Endometrial microvascular endothelial cells (primary cell): ENCODE data around the gene TTC31. TPM values are rescaled to one million over a fixed set of nuclear protein-coding genes. Genes with fewer than 3 reads are reported as not detected.
"Not testable (repeated sequence)": the region's sequence is repeated elsewhere in the genome, so short reads cannot be mapped to it uniquely, and the experiment has no call there.

Experiments used
- in situ Hi-C: cut with HindIII; loops from 2 replicates; pipeline ENCODE4 v1.10.0; 2017; ENCODE audit warnings: low sequenced_read_pairs, low pct_unique_long_range_greater_than_20kb; ENCODE audit errors: inconsistent ontology term
- total RNA-seq: library from RNA; depleted of rRNA; stranded (reverse); fragments of >200 nt; gene quantifications from one replicate; pipeline ENCODE4 v1.2.3, GENCODE V29; 2015; ENCODE audit errors: inconsistent ontology term

TTC31 gene
- total RNA-seq, 1 donor from 2014 or later = 33.7 TPM

DNA sequence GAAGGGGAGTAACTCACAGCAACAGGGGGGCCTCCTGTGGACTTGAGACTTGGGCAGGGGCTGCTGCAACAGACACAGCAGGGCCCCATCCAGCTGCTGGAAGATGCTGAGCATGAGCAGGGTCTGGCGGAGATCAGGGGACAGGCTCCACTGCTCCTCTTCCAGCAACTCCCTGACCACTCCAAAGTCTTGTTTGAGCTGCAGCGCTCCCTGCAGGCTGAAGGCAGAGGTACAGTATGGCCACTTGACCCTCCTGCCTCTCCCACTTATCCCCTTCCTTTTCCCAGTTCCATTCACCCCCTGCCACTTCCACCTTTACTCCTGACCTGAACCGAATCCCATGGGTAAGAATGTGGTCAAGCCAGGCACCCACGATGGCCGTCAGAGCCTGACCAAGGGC lies 8.0 kb upstream of the TTC31 start:
- in situ Hi-C loops = no loop called here

DNA sequence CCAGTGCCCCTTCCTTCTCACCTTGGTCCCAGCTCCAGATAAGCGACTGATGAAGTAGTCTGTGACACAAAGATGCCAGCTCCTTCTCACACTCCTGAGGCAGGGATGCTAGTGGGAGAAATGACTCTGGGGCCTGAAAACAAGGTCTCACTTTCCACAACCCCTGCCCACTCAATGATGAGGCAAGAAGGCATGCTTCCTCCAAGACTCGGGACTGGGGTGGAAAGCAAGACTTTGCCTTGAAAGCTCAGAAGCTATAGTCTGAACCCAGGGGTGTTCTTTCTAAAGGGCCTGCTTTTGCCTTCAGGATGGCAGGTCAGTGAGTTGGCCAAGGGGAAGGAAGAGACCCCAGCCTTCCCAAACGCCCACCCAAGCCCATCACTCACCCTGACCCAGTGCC lies 1.4 kb upstream of the TTC31 start:
- in situ Hi-C loops = no loop called here

DNA sequence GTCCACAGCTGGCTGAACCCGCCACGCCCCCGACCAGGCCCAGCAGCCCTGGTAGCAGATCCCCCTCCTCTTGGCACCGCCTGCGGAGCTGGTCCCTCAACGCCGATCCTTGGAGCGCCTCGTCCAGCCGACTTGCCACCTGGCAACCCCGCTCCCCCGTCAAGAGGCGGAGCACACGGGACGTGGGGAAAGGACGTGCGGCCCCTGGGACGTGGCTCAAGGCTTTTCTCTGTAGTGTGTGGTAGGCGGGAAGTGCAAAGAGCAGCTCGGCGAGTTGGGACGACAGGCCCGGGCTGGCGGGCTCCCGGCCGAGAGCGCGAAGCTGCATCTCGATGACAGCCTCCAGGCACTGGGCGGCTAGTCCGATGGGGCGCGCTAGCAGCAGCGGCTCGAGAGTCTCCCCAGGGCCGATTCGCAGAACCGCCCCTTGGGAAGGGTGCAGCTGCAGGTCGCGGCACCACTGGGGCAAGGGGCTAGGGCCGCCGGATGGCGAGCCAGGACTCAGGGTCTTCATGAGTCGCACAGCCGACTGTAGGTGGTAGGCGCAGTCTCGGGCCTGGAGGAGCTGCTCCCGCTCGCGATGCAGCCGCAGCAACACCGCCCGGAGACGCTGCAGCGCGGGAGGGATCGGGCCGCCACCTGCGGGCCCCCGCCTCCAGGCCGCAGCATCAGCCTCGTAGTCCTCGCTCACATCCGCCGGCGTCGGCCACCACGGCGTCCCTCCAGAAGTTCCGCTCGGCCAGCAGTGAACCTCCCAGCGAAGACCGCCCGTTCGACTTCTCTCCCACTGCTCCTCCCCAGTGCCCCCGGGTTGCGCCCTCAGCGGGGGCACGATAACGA lies 700 bp upstream of the TTC31 start:
- in situ Hi-C loops = no loop called here

DNA sequence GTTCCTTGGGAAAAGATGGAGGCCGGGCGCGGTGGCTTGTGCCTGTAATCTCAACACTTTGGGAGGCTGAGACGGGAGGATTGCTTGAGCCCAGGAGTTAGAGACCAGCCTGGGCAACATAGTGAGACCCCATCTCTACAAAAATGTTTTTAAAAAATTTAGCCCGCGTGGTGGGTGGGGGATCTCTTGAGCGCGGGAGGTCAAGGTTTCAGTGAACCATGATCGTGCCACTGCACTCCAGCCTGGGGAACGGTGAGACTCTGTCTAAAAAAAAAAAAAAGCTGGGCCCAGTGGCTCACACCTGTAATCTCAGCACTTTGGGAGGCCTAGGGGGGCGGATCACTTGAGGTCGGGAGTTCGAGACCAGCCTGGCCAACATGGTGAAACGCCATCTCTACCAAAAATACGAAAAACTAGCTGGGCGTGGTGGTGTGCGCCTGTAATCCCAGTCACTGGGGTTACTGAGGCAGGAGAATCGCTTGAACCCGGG lies 839 bp downstream of the TTC31 start:
- in situ Hi-C loops = not testable (repeated sequence)

DNA sequence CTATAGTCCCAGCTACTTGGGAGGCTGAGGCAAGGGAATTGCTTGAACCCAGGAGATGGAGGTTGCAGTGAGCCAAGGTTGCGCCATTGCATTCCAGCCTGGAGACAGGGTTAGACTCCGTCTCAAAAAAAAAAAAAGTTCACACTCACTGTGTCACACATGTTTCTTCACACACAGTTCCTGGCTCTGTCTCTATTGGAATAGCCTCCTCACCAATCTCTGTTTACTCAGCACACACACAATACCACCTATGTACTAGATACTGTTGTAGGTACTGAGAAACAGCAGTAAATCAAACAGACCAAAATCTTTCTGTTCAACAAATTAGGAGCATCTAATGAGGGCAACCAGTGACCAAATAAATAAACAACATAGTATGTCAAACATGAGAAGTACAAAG lies 3.3 kb downstream of the TTC31 start:
- in situ Hi-C loops = no loop called here

- in situ Hi-C loops = no loop called here
Observed at GRCh38 chr2:74488643-74489481, 6.0 kb downstream of the TTC31 start.

GRCh38 chr2:74489906-74490305 lies 7.0 kb downstream of the TTC31 start:
- in situ Hi-C loops = no loop called here

DNA sequence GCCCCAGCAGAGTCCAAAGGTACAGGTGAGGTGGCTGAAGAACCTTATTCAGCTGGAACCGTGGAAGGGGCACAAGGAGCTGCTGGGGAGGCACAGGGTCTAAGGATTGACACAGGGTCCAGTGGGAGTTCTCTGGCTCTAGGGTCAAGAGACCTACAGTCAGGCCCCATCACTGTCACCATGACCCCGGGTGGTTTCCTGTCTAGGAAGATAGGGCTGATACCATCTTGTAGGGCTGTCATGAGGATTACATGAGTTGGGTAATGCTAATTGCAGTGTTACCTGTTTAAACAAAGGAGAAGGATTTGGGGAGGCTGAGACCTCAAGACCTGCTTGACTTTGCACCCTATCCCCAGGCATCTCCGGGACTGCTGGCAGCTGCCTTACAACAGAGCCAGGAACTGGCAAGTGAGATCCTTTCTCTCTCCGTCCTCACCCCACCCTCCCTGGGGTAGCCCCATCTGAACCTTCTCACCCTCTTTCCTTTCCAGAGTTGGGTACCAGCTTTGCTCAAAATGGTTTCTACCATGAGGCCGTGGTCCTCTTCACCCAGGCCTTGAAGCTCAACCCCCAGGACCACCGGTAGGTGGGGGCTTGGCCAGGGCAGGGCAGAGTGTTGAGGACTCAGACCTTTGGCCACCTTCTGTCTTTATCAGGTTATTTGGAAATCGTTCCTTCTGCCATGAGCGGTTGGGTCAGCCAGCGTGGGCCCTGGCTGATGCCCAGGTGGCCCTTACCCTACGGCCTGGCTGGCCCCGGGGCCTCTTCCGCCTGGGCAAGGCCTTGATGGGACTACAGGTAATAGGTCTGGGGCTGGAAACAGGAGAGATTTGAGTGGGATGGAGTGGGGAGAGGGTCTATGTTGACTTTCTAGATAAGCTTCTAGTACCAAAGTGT lies 9.0 kb downstream of the TTC31 start:
- in situ Hi-C loops = no loop called here

- in situ Hi-C loops = no loop called here
Observed at GRCh38 chr2:74493546-74493945, 10.7 kb downstream of the TTC31 start.

GRCh38 chr2:74495440-74495839 lies 12.6 kb downstream of the TTC31 start:
- in situ Hi-C loops = no loop called here

GRCh38 chr2:74496997-74497776 lies 14.3 kb downstream of the TTC31 start:
- in situ Hi-C loops = no loop called here

DNA sequence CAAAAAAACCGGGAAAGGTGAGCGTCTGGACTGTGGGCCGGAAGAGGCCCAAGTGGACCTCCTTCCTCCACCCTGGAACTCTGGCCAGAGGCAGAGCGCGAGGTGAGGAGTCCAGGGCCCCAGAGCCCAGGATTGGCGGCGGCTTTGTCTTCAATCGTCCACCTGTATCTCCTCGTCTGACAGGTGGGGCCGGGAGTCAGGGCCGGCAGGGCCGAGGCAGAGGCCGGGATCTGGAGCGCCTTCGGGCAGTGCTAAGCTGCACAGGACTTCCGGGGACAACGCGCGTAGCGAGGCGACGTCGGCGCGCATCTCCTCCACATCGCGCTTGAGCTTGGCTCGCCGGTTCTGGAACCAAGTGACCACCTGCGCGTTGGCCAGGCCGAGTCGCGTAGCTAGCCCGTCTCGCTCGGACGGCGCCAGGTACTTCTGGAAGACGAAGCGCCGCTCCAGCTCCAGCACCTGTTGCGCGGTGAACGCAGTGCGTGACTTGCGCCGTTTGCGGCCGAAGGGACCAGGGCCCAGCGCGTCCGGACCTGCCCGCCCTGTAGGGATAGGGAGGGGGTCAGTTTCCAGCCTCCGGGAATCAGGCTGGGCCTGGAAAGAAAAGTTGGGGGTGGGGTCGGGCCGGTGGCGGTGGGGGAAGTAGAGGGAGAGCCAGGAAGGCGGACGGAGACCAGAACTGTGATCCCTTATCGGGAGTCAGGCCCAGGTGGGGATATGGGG lies 15.1 kb downstream of the TTC31 start:
- in situ Hi-C loops = no loop called here

DNA sequence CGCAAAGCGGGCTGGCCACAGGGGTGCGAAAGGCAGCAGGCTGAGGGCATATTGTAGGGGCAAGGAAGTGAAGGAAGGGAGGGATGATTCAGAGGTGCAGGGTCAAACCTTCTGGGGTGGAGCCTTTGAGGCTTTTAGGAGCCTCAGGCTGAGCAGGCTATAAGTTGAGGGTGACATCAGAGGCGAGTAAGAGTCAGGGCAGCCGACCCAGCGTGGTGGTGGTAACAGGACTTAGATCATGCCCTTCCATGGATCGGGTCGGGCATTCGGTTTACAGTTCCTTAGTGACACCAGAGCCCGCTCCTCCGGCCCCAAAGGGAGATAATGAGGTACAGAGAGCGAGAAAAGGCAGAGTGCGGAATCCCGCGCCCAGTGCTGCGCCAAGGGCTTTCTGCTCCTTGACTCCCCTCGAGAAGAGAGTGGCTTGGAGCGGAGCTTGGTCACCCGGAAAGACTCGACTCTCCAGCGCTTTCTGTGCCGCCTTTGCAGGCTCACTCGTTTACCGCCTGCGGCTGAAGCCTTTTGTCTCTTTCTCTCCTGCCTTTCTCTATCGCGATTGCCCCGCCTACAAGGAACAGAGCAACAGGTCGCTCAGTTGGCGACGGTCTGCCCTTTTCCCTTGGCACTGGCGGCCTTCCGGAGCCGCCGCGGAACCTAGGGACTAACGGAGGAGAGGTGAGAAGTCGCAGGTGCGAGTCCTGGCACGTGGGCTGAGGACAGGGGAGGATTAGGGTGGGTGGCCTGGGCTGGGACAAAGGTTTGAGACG lies 15.8 kb downstream of the TTC31 start:
- in situ Hi-C loops = no loop called here

- in situ Hi-C loops = no loop called here
Observed at GRCh38 chr2:74499267-74499939, 16.5 kb downstream of the TTC31 start, which contains the start of gene LBX2. TSS of gene LBX2 (minus strand) at chr2:74499603. CDS start at chr2:74499537, 66 bp downstream.

- in situ Hi-C loops = no loop called here
Observed at GRCh38 chr2:74499940-74500577, 17.2 kb downstream of the TTC31 start.

GRCh38 chr2:74500578-74500946 lies 17.7 kb downstream of the TTC31 start:
- in situ Hi-C loops = no loop called here
